ENCODE measurements around the gene HPRT1. TPM values are rescaled to one million over a fixed set of nuclear protein-coding genes. Genes with fewer than 3 reads are reported as not detected.

Gene HPRT1
- total RNA-seq, 1 donor from 2014 or later = 15.2 TPM

GRCh38 chrX:134426281-134426680 lies 33.7 kb upstream of the HPRT1 start:
- Histone ChIP-seq H3K4me3 (no peak overlapping the region), H3K9me3 (no peaks in the 10 kb centered on the region), H3K27me3 (no peaks in the 10 kb centered on the region), H3K27ac (no peak overlapping the region), H3K4me1 (no peaks in the 10 kb centered on the region), H3K36me3 (no peaks in the 10 kb centered on the region)
- TF ChIP-seq CTCF (IDR thresholded peaks at IDR 0.05) = no peak
- DNase-seq (no peak), ATAC-seq (no peak)
- intact Hi-C loops (cut with DNase I) = no loop called here

GRCh38 chrX:134431894-134432293 lies 28.1 kb upstream of the HPRT1 start:
- DNase-seq (no peak), ATAC-seq (no peak)
- no peaks in the 10 kb centered on the region for H3K9me3 ChIP-seq
- intact Hi-C loops (cut with DNase I) = no loop called here
- H3K36me3 ChIP-seq = no peaks in the 10 kb centered on the region
- no peak overlapping the region for H3K4me3 ChIP-seq
- no peaks in the 10 kb centered on the region for H3K27me3 ChIP-seq
- TF ChIP-seq CTCF (IDR thresholded peaks at IDR 0.05) = no peak
- no peaks in the 10 kb centered on the region for H3K4me1 ChIP-seq
- no peak overlapping the region for H3K27ac ChIP-seq

- DNase-seq (no peak), ATAC-seq (no peak)
- H3K36me3 ChIP-seq = no peaks in the 10 kb centered on the region
- H3K4me1 ChIP-seq = no peaks in the 10 kb centered on the region
- intact Hi-C loops (cut with DNase I) = no loop called here
- no peak overlapping the region for H3K4me3 ChIP-seq
- no peak for TF ChIP-seq CTCF (IDR thresholded peaks at IDR 0.05)
- no peak overlapping the region for H3K27ac ChIP-seq
- no peaks in the 10 kb centered on the region for H3K9me3 ChIP-seq
- H3K27me3 ChIP-seq = no peaks in the 10 kb centered on the region
Measured at GRCh38 chrX:134435894-134436293, 24.1 kb upstream of the HPRT1 start.

GRCh38 chrX:134443020-134443419 lies 16.9 kb upstream of the HPRT1 start:
- no peaks in the 10 kb centered on the region for H3K27me3 ChIP-seq
- DNase-seq (no peak), ATAC-seq (no peak)
- intact Hi-C loops (cut with DNase I) = no loop called here
- no peaks in the 10 kb centered on the region for H3K9me3 ChIP-seq
- no peaks in the 10 kb centered on the region for H3K4me1 ChIP-seq
- no peaks in the 10 kb centered on the region for H3K36me3 ChIP-seq
- H3K27ac ChIP-seq = no peak overlapping the region
- TF ChIP-seq CTCF (IDR thresholded peaks at IDR 0.05) = no peak
- no peak overlapping the region for H3K4me3 ChIP-seq

- no peaks in the 10 kb centered on the region for H3K36me3 ChIP-seq
- no peak for ATAC-seq
- H3K9me3 ChIP-seq = no peaks in the 10 kb centered on the region
- no peak for TF ChIP-seq CTCF (IDR thresholded peaks at IDR 0.05)
- DNase-seq = no peak
- intact Hi-C loops (cut with DNase I) = no loop called here
- H3K27me3 ChIP-seq = no peaks in the 10 kb centered on the region
- no peak overlapping the region for H3K4me3 ChIP-seq
- H3K27ac ChIP-seq = no peak overlapping the region
- no peaks in the 10 kb centered on the region for H3K4me1 ChIP-seq
Measured at GRCh38 chrX:134443461-134443860, 16.5 kb upstream of the HPRT1 start.

GRCh38 chrX:134444681-134445080 lies 15.3 kb upstream of the HPRT1 start:
- DNase-seq = no peak
- intact Hi-C loops (cut with DNase I) = no loop called here
- no peaks in the 10 kb centered on the region for H3K36me3 ChIP-seq
- H3K9me3 ChIP-seq = no peaks in the 10 kb centered on the region
- no peak overlapping the region for H3K4me3 ChIP-seq
- no peaks in the 10 kb centered on the region for H3K27me3 ChIP-seq
- no peak overlapping the region for H3K27ac ChIP-seq
- TF ChIP-seq CTCF (IDR thresholded peaks at IDR 0.05) = no peak
- no peak for ATAC-seq
- no peaks in the 10 kb centered on the region for H3K4me1 ChIP-seq

Measured in upper lobe of right lung (tissue), 1 donor.